Effector memory CD8-positive, alpha-beta T cell (primary cell): ENCODE measurements around the gene DDX51.
A peak's percentile ranks its signal among the peaks of the same experiment; 100 is the strongest.

Source experiments
- ATAC-seq: fragments of 150-1000 bp; cut with Tn5 transposase; replicated peaks from 2 replicates; pipeline ENCODE4 v1.10.0; 2021; ENCODE audit warnings: mild to moderate bottlenecking, moderate library complexity
- DNase-seq, 3 experiments: peaks; one replicate each; pipeline ENCODE4 v3.0.0; 2021
- H3K27ac Mint-ChIP-seq, 2 donors: one replicate each; pipeline ENCODE4 v1.8.0; 2022; ENCODE audit warnings: mild to moderate bottlenecking in 2 of 2, mixed read lengths in 2 of 2, moderate library complexity in 2 of 2
- H3K27me3 Mint-ChIP-seq, 2 donors: one replicate each; pipeline ENCODE4 v1.8.0; 2022; ENCODE audit warnings: mixed read lengths in 2 of 2
- H3K36me3 Mint-ChIP-seq: one replicate; pipeline ENCODE4 v1.8.0; 2022; ENCODE audit warnings: mild to moderate bottlenecking, moderate library complexity, mixed read lengths; ENCODE audit not compliant: insufficient read depth
- H3K4me1 Mint-ChIP-seq, 2 donors: one replicate each; pipeline ENCODE4 v1.8.0; 2022; ENCODE audit warnings: low read depth in 2 of 2, mixed read lengths in 2 of 2
- H3K4me3 Mint-ChIP-seq, 2 donors: one replicate each; pipeline ENCODE4 v1.8.0; 2022; ENCODE audit warnings: mild to moderate bottlenecking in 2 of 2, mixed read lengths in 2 of 2, moderate library complexity in 2 of 2
- H3K9me3 Mint-ChIP-seq, 2 donors: one replicate each; pipeline ENCODE4 v1.8.0; 2022; ENCODE audit warnings: mixed read lengths in 2 of 2

DDX51 gene

DNA sequence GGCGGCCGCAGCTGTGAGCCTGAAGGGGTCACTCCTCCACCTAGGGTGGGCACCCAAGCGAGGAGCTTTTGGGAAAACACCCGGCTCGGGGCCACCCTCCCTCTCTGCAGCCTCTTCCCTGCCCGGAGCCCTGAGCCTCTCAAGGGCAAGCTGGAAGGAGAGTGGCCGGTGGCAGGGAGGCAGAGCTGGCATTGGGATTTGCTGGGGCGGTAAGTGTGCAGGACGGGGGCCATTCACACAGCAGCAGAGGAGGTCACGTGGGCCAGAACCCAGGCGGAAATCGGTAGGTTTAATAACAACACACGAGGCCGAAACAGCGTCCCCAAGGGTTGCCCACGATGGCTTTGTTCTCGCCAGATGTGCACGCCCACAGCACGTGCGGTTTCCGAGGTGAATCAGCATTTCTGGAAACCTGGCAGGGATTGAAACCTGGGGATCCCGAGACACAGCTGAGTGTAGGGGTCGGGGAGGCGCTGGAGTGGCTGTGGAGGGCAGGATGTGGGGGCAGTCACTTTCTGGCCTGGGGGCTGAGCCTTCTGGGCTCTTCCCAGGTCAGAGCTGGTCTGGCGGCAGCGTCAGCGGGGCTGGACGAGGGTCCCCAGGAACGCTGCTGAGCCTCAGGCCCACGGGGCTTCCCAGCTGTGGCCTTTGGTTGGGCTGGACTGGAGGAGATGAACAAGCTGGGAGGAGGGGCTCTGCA is 23.6 kb upstream of the DDX51 start:
- DNase-seq (no peak), ATAC-seq (no peak)
- H3K4me1 Mint-ChIP-seq = peaks cover 5 to 8% of the 10 kb centered on the region in 2 donors
- H3K27me3 Mint-ChIP-seq = peaks cover 1 to 5% of the 10 kb centered on the region in 2 donors
- H3K9me3 Mint-ChIP-seq = peaks cover 0 to 13% of the 10 kb centered on the region in 2 donors
- H3K27ac Mint-ChIP-seq = peak overlapping the region in 1 of 2 donors; percentile 49
- H3K36me3 Mint-ChIP-seq = no peaks in the 10 kb centered on the region
- H3K4me3 Mint-ChIP-seq = no peak overlapping the region

GRCh38 chr12:132166801-132167591 is 22.9 kb upstream of the DDX51 start:
- no peak for DNase-seq
- peak overlapping the region in 1 of 2 donors; percentile 49 for H3K27ac Mint-ChIP-seq
- H3K27me3 Mint-ChIP-seq = no peaks in the 10 kb centered on the region
- ATAC-seq = no peak
- H3K9me3 Mint-ChIP-seq = peaks cover 2 to 13% of the 10 kb centered on the region in 2 donors
- H3K36me3 Mint-ChIP-seq = no peaks in the 10 kb centered on the region
- peaks cover 5 to 8% of the 10 kb centered on the region in 2 donors for H3K4me1 Mint-ChIP-seq
- no peak overlapping the region for H3K4me3 Mint-ChIP-seq

DNA sequence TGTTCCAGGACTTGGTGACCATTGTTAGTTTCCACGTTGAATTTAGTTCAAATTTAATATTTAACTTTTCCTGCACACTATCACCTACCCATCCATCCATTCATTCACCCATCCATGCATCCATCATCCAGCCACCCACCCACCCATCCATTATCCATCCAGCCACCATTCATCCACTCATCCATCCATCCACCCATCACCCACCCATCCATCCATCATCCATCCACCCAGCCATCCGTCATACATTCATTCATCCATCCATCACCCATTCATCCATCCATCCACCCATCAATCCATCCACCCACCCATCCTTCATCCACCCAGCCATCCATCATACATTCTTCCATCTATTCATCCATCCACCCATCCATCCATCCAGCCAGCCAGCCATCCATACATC is 22.0 kb upstream of the DDX51 start:
- Mint-ChIP-seq H3K36me3 (no peaks in the 10 kb centered on the region), H3K27me3 (no peaks in the 10 kb centered on the region), H3K9me3 (peaks cover 2 to 13% of the 10 kb centered on the region in 2 donors), H3K4me1 (peaks cover 5 to 8% of the 10 kb centered on the region in 2 donors), H3K4me3 (no peak overlapping the region), H3K27ac (no peak overlapping the region)
- ATAC-seq (no peak), DNase-seq (no peak)

DNA sequence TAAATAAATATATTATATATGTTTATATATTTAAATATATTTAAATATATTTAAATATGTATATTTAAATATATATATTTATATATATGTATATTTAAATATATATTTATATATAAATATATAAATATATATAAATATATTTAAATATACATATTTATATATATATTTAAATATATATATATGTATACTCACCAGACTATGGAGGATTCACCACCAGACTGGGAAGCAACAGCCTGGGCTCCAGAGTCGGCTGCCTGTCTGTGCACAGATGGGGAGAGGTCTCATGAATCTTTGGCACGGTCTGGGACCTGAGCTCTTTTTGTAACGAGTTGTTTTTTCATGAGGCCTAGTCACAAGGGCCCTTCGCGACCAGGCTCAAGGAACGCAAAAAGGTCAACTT is 21.5 kb upstream of the DDX51 start:
- Mint-ChIP-seq H3K27me3 (no peaks in the 10 kb centered on the region), H3K27ac (no peak overlapping the region), H3K4me1 (peaks cover 5 to 8% of the 10 kb centered on the region in 2 donors), H3K9me3 (peaks cover 2 to 13% of the 10 kb centered on the region in 2 donors), H3K36me3 (no peaks in the 10 kb centered on the region), H3K4me3 (no peak overlapping the region)
- DNase-seq (no peak), ATAC-seq (no peak)

DNA sequence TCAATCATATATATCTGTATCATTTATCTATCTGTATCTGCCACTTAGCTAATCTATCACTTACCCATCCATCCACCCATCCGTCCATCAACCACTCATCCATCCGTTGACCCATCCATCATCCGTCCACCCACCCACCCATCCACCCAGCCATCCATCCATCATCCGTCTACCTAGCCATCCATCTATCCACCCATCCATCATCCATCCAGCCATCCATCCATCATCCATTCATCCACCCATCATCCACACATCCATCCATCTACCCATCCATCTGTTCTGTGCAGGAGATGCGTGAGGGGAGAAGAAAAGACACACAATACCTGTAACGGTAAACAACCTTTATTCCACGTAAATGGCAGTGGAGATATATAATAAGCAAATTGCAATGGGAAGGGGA is 20.3 kb upstream of the DDX51 start:
- Mint-ChIP-seq H3K36me3 (peaks cover 3% of the 10 kb centered on the region), H3K27ac (no peak overlapping the region), H3K27me3 (no peaks in the 10 kb centered on the region), H3K9me3 (peaks cover 2 to 13% of the 10 kb centered on the region in 2 donors), H3K4me1 (peaks cover 5 to 8% of the 10 kb centered on the region in 2 donors), H3K4me3 (peak overlapping the region in 1 of 2 donors; percentile 4)
- ATAC-seq = no peak
- DNase-seq = no peak

GRCh38 chr12:132163911-132164288 is 19.8 kb upstream of the DDX51 start:
- H3K27ac Mint-ChIP-seq = no peak overlapping the region
- H3K4me1 Mint-ChIP-seq = peaks cover 5 to 8% of the 10 kb centered on the region in 2 donors
- DNase-seq = no peak
- H3K27me3 Mint-ChIP-seq = no peaks in the 10 kb centered on the region
- H3K9me3 Mint-ChIP-seq = peaks cover 2 to 13% of the 10 kb centered on the region in 2 donors
- H3K36me3 Mint-ChIP-seq = peaks cover 3% of the 10 kb centered on the region
- ATAC-seq = no peak
- H3K4me3 Mint-ChIP-seq = peak overlapping the region in 1 of 2 donors; percentile 4

- peak overlapping the region; percentile 43 to 61 for H3K4me3 Mint-ChIP-seq
Observed at GRCh38 chr12:132163041-132163910, 19.2 kb upstream of the DDX51 start.

GRCh38 chr12:132162508-132163031 is 18.5 kb upstream of the DDX51 start:
- Mint-ChIP-seq H3K4me3 (peak overlapping the region; percentile 43 to 61), H3K27me3 (no peaks in the 10 kb centered on the region), H3K9me3 (peaks cover 2 to 13% of the 10 kb centered on the region in 2 donors), H3K27ac (no peak overlapping the region), H3K36me3 (peaks cover 3% of the 10 kb centered on the region), H3K4me1 (peaks cover 5 to 7% of the 10 kb centered on the region in 2 donors)
- ATAC-seq (peak; percentile 84), DNase-seq (no peak)

More at GRCh38 chr12:132163041-132163910, 19.2 kb upstream of the DDX51 start:
- ATAC-seq = peak; percentile 13
- peaks cover 2 to 13% of the 10 kb centered on the region in 2 donors for H3K9me3 Mint-ChIP-seq
- peaks cover 5 to 8% of the 10 kb centered on the region in 2 donors for H3K4me1 Mint-ChIP-seq
- peak overlapping the region in 1 of 2 donors; percentile 49 for H3K27ac Mint-ChIP-seq
- no peak for DNase-seq
- H3K27me3 Mint-ChIP-seq = no peaks in the 10 kb centered on the region
- H3K36me3 Mint-ChIP-seq = peaks cover 3% of the 10 kb centered on the region

- H3K27me3 Mint-ChIP-seq = no peaks in the 10 kb centered on the region
- H3K27ac Mint-ChIP-seq = no peak overlapping the region
- ATAC-seq (no peak), DNase-seq (no peak)
- peak overlapping the region; percentile 43 to 61 for H3K4me3 Mint-ChIP-seq
- peaks cover 3% of the 10 kb centered on the region for H3K36me3 Mint-ChIP-seq
- H3K9me3 Mint-ChIP-seq = peaks cover 2 to 8% of the 10 kb centered on the region in 2 donors
- peaks cover 5 to 6% of the 10 kb centered on the region in 2 donors for H3K4me1 Mint-ChIP-seq
Observed at GRCh38 chr12:132161796-132162507, 17.8 kb upstream of the DDX51 start.

GRCh38 chr12:132161036-132161781 is 17.1 kb upstream of the DDX51 start:
- ATAC-seq (no peak), DNase-seq (no peak)
- H3K36me3 Mint-ChIP-seq = peaks cover 3% of the 10 kb centered on the region
- H3K4me3 Mint-ChIP-seq = no peak overlapping the region
- H3K27ac Mint-ChIP-seq = no peak overlapping the region
- peaks cover 5 to 6% of the 10 kb centered on the region in 2 donors for H3K4me1 Mint-ChIP-seq
- H3K9me3 Mint-ChIP-seq = peaks cover under 1 to 2% of the 10 kb centered on the region in 2 donors
- no peaks in the 10 kb centered on the region for H3K27me3 Mint-ChIP-seq

- DNase-seq (no peak), ATAC-seq (no peak)
- Mint-ChIP-seq H3K4me1 (peaks cover 5 to 6% of the 10 kb centered on the region in 2 donors), H3K9me3 (peaks cover 0 to 2% of the 10 kb centered on the region in 2 donors), H3K36me3 (peaks cover 3% of the 10 kb centered on the region), H3K27me3 (no peaks in the 10 kb centered on the region), H3K27ac (no peak overlapping the region), H3K4me3 (no peak overlapping the region)
Observed at GRCh38 chr12:132160601-132161035, 16.5 kb upstream of the DDX51 start.

GRCh38 chr12:132160016-132160415 is 15.9 kb upstream of the DDX51 start:
- DNase-seq (no peak), ATAC-seq (no peak)
- Mint-ChIP-seq H3K27me3 (no peaks in the 10 kb centered on the region), H3K36me3 (peaks cover 3% of the 10 kb centered on the region), H3K9me3 (peaks cover 0 to 2% of the 10 kb centered on the region in 2 donors), H3K27ac (no peak overlapping the region), H3K4me3 (no peak overlapping the region), H3K4me1 (peaks cover 5 to 6% of the 10 kb centered on the region in 2 donors)
